HL-60 (cell line): ENCODE results near the gene TDRKH.

Source experiments
- GABPA ChIP-seq: IDR thresholded peaks from 2 replicates; pipeline ENCODE4 v1.6.1; 2012; ENCODE audit warnings: low read depth
- POLR2AphosphoS5 ChIP-seq: IDR thresholded peaks from 2 replicates; pipeline ENCODE4 v1.6.1; 2012; ENCODE audit warnings: low read depth
- SPI1 ChIP-seq: IDR thresholded peaks from 2 replicates; pipeline ENCODE4 v1.6.1; 2012; ENCODE audit warnings: low read depth, mild to moderate bottlenecking, borderline replicate concordance
- TF ChIP-seq, protein P1 (sequence below): IDR thresholded peaks from one replicate; pipeline ENCODE4 v1.5.1; 2011; ENCODE audit warnings: low read length, control low read depth, inconsistent platforms; ENCODE audit not compliant: insufficient read depth

DNA sequence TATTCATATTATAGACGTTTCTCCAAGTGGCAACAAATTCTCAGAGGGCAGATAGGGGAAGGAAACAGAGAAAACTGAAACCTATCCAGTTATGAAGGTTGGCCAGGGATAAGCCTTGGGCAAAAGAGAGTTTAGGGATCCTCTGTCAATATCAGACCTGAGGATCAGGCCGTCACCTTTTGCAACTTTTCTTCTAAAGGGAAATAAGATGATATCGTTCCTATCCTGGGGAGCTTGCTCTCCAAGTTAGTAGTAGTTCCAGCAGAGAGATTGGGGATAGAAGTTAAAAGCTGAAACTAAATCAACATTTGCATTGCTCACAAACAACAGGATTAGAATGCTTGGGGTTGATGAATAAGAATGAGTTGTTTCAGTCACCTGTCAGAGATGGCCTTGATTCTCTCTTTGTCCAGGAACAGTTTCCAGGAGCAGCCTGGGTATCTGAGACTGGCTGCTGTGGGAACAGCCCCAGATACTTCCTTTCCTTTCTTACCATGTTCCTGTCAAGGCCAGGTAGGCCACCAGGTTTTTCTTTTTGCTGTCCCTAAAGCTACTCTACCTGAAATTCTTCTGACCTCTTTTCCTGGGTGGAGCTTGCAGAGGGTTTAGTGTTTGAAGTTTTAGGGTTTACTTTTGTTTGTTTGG is 66.5 kb downstream of the TDRKH start:
- TF ChIP-seq, protein P1, sequence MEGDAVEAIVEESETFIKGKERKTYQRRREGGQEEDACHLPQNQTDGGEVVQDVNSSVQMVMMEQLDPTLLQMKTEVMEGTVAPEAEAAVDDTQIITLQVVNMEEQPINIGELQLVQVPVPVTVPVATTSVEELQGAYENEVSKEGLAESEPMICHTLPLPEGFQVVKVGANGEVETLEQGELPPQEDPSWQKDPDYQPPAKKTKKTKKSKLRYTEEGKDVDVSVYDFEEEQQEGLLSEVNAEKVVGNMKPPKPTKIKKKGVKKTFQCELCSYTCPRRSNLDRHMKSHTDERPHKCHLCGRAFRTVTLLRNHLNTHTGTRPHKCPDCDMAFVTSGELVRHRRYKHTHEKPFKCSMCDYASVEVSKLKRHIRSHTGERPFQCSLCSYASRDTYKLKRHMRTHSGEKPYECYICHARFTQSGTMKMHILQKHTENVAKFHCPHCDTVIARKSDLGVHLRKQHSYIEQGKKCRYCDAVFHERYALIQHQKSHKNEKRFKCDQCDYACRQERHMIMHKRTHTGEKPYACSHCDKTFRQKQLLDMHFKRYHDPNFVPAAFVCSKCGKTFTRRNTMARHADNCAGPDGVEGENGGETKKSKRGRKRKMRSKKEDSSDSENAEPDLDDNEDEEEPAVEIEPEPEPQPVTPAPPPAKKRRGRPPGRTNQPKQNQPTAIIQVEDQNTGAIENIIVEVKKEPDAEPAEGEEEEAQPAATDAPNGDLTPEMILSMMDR: no peak
- TF ChIP-seq GABPA: no peak
- no peak for TF ChIP-seq POLR2AphosphoS5
- TF ChIP-seq SPI1: no peak
